HepG2 (cell line): Measurements from ENCODE around the gene VPS54. TPM values are rescaled to one million over a fixed set of nuclear protein-coding genes. Genes with fewer than 3 reads are reported as not detected.
A peak's percentile ranks its signal among the peaks of the same experiment; 100 is the strongest.

Experiments
- ATAC-seq: fragments of 200-7000 bp; cut with Tn5 transposase; 3 replicates; pipeline ENCODE4 v1.9.1; 2020; ENCODE audit warnings: mild to moderate bottlenecking, moderate library complexity
- BruUV-seq: library from RNA; stranded (reverse); fragments of 400-500 nt; replicated peaks from 2 replicates; lab custom pipeline; 2021; lab: Mats Ljungman, UMichigan
- CTCF ChIA-PET: fragments of 300-600 bp; formaldehyde crosslinking; extraction: SDS; loops from one replicate; lab custom pipeline; 2021; ENCODE audit warnings: low total read pairs, inconsistent platforms, low intra/inter-chr PET ratio; lab: Yijun Ruan, JAX
- POLR2A ChIA-PET: fragments of 350-600 bp; sonication (Branson Sonifier 250); formaldehyde crosslinking; loops from one replicate; lab custom pipeline; 2020; ENCODE audit warnings: antibody characterized with exemption, inconsistent platforms; lab: Yijun Ruan, JAX
- DNase-seq: peaks from one replicate; pipeline ENCODE4 v3.0.0-alpha.2; 2015; ENCODE audit warnings: low spot score
- FAIRE-seq: peaks from 3 replicates; lab custom pipeline; 2011; peaks lifted over from hg19 to GRCh38; lab: Jason Lieb, UNC
- H2AFZ ChIP-seq: one replicate; pipeline ENCODE4 v1.6.1; 2011; ENCODE audit warnings: low read length, inconsistent platforms
- H3K27ac ChIP-seq: fragments of 300-600 bp; 3 replicates; pipeline ENCODE4 v1.8.0; 2011; ENCODE audit warnings: mixed run types, mild to moderate bottlenecking, mixed read lengths, low read length, inconsistent platforms; ENCODE audit not compliant: insufficient read depth; ENCODE audit errors: extremely low read length
- H3K27me3 ChIP-seq, 2 experiments: fragments of 200-600 bp in 1 of 2; 2 replicates in 1 of 2; 3 replicates in 1 of 2; pipeline versions ENCODE4 v1.6.0 to v1.8.0; 2011; ENCODE audit warnings: low read length in 2 of 2, mild to moderate bottlenecking in 2 of 2, moderate library complexity in 2 of 2, inconsistent platforms in 1 of 2; ENCODE audit not compliant: insufficient read depth in 2 of 2, control insufficient read depth in 1 of 2
- H3K36me3 ChIP-seq, 2 experiments: fragments of 200-600 bp in 1 of 2; replicated peaks in 1 of 2; 2 replicates in 1 of 2; 3 replicates in 1 of 2; pipeline versions ENCODE4 v1.5.1 to v1.8.0; 2011; ENCODE audit warnings: low read length in 2 of 2, inconsistent platforms in 1 of 2; ENCODE audit not compliant: insufficient read depth in 2 of 2, control insufficient read depth in 1 of 2
- H3K4me1 ChIP-seq: 2 replicates; pipeline ENCODE4 v1.5.1; 2012; ENCODE audit warnings: low read length, inconsistent platforms; ENCODE audit not compliant: insufficient read depth
- H3K4me2 ChIP-seq: 2 replicates; pipeline ENCODE4 v1.6.0; 2011; ENCODE audit warnings: low read depth, low read length, inconsistent platforms
- H3K4me3 ChIP-seq, 3 experiments: fragments of 200-600 bp in 1 of 3; sonication (generic), shearing (Covaris generic) in 1 of 3; replicated peaks in 1 of 3; 2 replicates each; pipeline ENCODE4 v1.5.1; 2011 to 2016; ENCODE audit warnings: low read length in 3 of 3, inconsistent platforms in 2 of 3, low read depth in 2 of 3, mild to moderate bottlenecking in 2 of 3, control low read depth in 1 of 3, mixed read lengths in 1 of 3; ENCODE audit not compliant: insufficient read depth in 1 of 3
- H3K79me2 ChIP-seq: one replicate; pipeline ENCODE4 v1.6.1; 2011; ENCODE audit warnings: low read length, inconsistent platforms; ENCODE audit not compliant: insufficient read depth
- H3K9ac ChIP-seq: 2 replicates; pipeline ENCODE4 v1.6.0; 2011; ENCODE audit warnings: mild to moderate bottlenecking, low read depth, low read length, inconsistent platforms; ENCODE audit not compliant: insufficient read depth
- H3K9me3 ChIP-seq: 2 replicates; pipeline ENCODE4 v1.5.1; 2012; ENCODE audit warnings: mild to moderate bottlenecking, low read length
- H4K20me1 ChIP-seq: 2 replicates; pipeline ENCODE4 v1.6.0; 2011; ENCODE audit warnings: inconsistent platforms, mild to moderate bottlenecking, low read length, moderate library complexity; ENCODE audit not compliant: insufficient read depth
- ARNTL ChIP-seq: sonication (generic); formaldehyde crosslinking; IDR thresholded peaks from 2 replicates; pipeline ENCODE4 v1.4.0; 2020; ENCODE audit warnings: mild to moderate bottlenecking, missing genetic modification reagents
- ELF3 ChIP-seq: IDR thresholded peaks from 2 replicates; pipeline ENCODE4 v1.6.1; 2016; ENCODE audit warnings: missing genetic modification reagents, missing compliant biosample characterization
- KAT8 ChIP-seq: IDR thresholded peaks from 2 replicates; pipeline ENCODE4 v1.6.1; 2016; ENCODE audit warnings: missing genetic modification reagents, missing compliant biosample characterization
- PAF1 ChIP-seq: IDR thresholded peaks from 2 replicates; pipeline ENCODE4 v1.6.1; 2016; ENCODE audit warnings: missing genetic modification reagents, missing compliant biosample characterization
- PCBP1 ChIP-seq: fragments of 200-400 bp; formaldehyde crosslinking; IDR thresholded peaks from 2 replicates; pipeline ENCODE4 v1.6.1; 2017; ENCODE audit warnings: mild to moderate bottlenecking, low read depth, low read length, borderline replicate concordance
- RBFOX2 ChIP-seq: fragments of 200-400 bp; formaldehyde crosslinking; IDR thresholded peaks from 2 replicates; pipeline ENCODE4 v1.6.1; 2017; ENCODE audit warnings: low read depth, mild to moderate bottlenecking, low read length
- RNF2 ChIP-seq: fragments of 450-650 bp; conservative IDR thresholded peaks from 2 replicates; pipeline ENCODE4 v1.6.1; 2016; ENCODE audit warnings: low read depth
- SNRNP70 ChIP-seq: fragments of 200-400 bp; formaldehyde crosslinking; IDR thresholded peaks from 2 replicates; pipeline ENCODE4 v1.6.1; 2017; ENCODE audit warnings: mild to moderate bottlenecking, low read depth, low read length, moderate library complexity
- SRSF1 ChIP-seq: fragments of 200-400 bp; formaldehyde crosslinking; optimal IDR thresholded peaks from 2 replicates; pipeline ENCODE3; 2017; ENCODE audit warnings: mild to moderate bottlenecking, low read depth, low read length, moderate library complexity
- STAG1 ChIP-seq: sonication (generic); formaldehyde crosslinking; IDR thresholded peaks from 2 replicates; pipeline ENCODE4 v1.4.0; 2020; ENCODE audit warnings: missing genetic modification reagents
- ZMYM4 ChIP-seq: sonication (generic); formaldehyde crosslinking; IDR thresholded peaks from 2 replicates; pipeline ENCODE4 v1.8.1; 2023; ENCODE audit warnings: mild to moderate bottlenecking, missing genetic modification reagents
- ZNF766 ChIP-seq: sonication (generic); formaldehyde crosslinking; IDR thresholded peaks from 2 replicates; pipeline ENCODE4 v1.5.0; 2020; ENCODE audit warnings: missing genetic modification reagents, borderline replicate concordance
- ZSCAN31 ChIP-seq: sonication (generic); formaldehyde crosslinking; IDR thresholded peaks from 2 replicates; pipeline ENCODE4 v1.5.0; 2020; ENCODE audit warnings: low read depth, mild to moderate bottlenecking, missing genetic modification reagents
- WGBS: methylation state at CpG from one replicate; pipeline ENCODE4 v1.1.6; 2017; ENCODE audit warnings: low lambda C conversion rate; 5-methylcytosine and 5-hydroxymethylcytosine counted together
- in situ Hi-C: cut with HindIII; loops from 2 replicates; pipeline ENCODE4 v1.10.0; 2017; ENCODE audit warnings: low pct_unique_long_range_greater_than_20kb; ENCODE audit not compliant: extremely low pct_ligation_motif_present
- intact Hi-C: fragments of 100-400 bp; cut with micrococcal nuclease; formaldehyde crosslinking; loops from one replicate; pipeline ENCODE4 v1.10.0; 2022; ENCODE audit not compliant: unreplicated experiment
- polyA plus RNA-seq, 8 experiments: library from polyadenylated mRNA; depleted of rRNA in 3 of 8; stranded (reverse) in 7 of 8; unstranded in 1 of 8; fragments of >200 nt; fragmentation: Illumina TruSeq in 4 of 8; extraction: Trizol in 4 of 8; gene quantifications; 2 replicates each; pipeline versions ENCODE4 v1.2.1 to v1.2.3, GENCODE V29; 2011 to 2016; ENCODE audit warnings: low read depth in 4 of 8, missing spikeins in 1 of 8, mixed read lengths in 1 of 8; ENCODE audit not compliant: insufficient read depth in 1 of 8
- total RNA-seq, 5 experiments: library from RNA; depleted of rRNA; stranded (reverse); fragments of >200 nt; fragmentation: Illumina TruSeq; extraction: Trizol; gene quantifications; 2 replicates each; pipeline ENCODE4 v1.2.3, GENCODE V29; 2016; ENCODE audit warnings: low read depth in 1 of 5
- TF ChIP-seq, protein P1 (sequence below): sonication (generic); formaldehyde crosslinking; IDR thresholded peaks from 2 replicates; pipeline ENCODE4 v1.8.1; 2023; ENCODE audit warnings: mild to moderate bottlenecking, inconsistent platforms, moderate library complexity, missing genetic modification reagents, borderline replicate concordance
- TF ChIP-seq, protein P2 (sequence below): sonication (generic); formaldehyde crosslinking; IDR thresholded peaks from 2 replicates; pipeline ENCODE4 v1.5.0; 2020; ENCODE audit warnings: missing genetic modification reagents
- TF ChIP-seq, protein P3 (sequence below): sonication (generic); formaldehyde crosslinking; conservative IDR thresholded peaks from 2 replicates; pipeline ENCODE4 v1.4.0; 2020; ENCODE audit warnings: missing genetic modification reagents

The VPS54 gene
- total and polyA plus RNA-seq, 2 of the 13 experiments (the other 11 are each of a cell fraction or from before 2014, with no cell fraction given), result 64.7 to 77.5 TPM

DNA sequence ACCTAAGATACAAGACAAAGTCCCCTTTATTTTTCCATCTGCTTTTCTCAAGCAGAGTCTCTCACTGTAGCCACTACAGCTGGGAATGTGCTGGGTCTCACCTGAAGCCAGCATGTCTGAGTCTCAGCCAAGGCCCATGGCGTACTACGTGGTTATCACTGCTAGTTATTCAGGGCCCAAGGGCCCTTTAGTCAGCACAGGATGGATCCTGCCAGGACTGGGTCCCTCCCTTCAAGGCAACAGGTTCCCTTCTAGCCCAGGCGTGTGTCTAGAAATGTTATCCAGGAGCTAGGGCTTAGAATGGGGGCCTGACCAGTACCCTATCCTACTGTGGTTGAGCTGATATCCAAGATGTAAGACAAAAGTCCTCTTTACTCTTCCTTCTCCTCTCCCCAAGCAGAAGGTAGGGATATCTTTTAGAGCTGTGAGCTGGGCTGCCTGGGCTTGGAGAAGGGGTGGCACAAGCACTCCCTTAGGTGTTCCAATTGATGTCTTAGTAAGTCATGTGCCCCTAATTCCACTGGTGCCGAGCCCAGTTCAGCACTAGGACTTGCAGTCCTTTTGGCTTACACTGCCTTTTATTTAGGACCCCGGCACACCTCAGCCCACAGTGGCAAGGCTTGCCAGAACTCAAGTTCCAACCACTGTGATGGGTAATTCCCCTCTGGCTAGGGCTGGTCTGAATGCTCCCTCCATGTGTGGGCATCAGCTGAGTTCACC is 17.7 kb downstream of the VPS54 start (continued):
- TF ChIP-seq KAT8 (CRISPR knock-in tag), result no peak
- TF ChIP-seq ZMYM4 (CRISPR knock-in tag), result 0 out of 2 replicates have a peak, but pooled peaks have one; percentile 18
- 0 out of 2 replicates have a peak, but pooled peaks have one; percentile 11 for TF ChIP-seq ZSCAN31 (CRISPR knock-in tag)

DNA sequence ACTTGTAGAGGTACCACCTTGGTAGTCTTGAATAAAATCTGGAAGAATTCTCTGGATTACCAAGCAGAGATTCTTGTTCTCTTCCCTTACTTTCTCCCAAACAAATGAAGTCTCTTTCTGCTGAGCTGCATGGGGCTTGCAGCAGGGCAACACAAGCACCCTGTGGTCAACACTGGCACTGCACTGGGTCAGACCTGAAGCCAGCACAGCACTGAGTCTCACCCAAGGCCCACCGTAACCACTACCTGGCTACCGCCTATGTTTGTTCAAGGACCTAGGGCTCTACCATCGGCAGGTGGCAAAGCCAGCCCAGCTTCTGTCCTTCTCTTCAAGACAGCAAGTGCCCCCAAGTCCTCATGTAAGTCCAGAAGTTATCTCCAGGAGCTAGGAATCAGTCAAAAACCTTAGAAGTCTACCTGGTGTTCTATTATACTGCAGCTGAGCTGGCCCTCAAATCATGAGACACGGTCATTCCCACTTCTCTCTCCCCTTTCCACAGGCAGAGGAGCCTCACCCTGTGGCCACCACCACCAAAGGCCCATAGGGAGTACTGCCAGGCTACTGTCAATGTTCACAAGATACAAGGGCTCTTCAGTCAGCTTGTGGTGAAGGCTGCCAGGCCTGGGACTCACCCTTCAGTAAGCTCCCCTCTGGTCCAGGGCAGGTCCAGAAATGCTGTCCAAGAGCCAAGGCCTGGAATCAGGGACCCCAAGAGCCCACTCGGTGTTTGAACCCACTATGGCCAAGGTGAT is 18.4 kb downstream of the VPS54 start:
- no peak overlapping the region for H3K4me3 ChIP-seq
- peaks cover 96% of the 10 kb centered on the region for H3K79me2 ChIP-seq
- BruUV-seq, result no TSS peak
- H3K36me3 ChIP-seq, result peaks cover 7 to 45% of the 10 kb centered on the region in 2 experiments
- H4K20me1 ChIP-seq, result peaks cover 12% of the 10 kb centered on the region; the same call in 1 of the 2 replicates
- H2AFZ ChIP-seq, result no peak overlapping the region
- ATAC-seq (peak; percentile 99), FAIRE-seq (no peak), DNase-seq (no peak)
- ChIA-PET POLR2A (interaction anchor here (1.2 to 2.2 kb wide), 9 partner anchors 8 to 160 kb away, joined by 3 to 13 read pairs (median 8); partner anchors contain the start of gene UGP2), CTCF (no interaction called here)
- in situ Hi-C loops, result no loop called here
- no peak overlapping the region for H3K9ac ChIP-seq
- H3K27ac ChIP-seq, result peak overlapping the region; percentile 40
- peaks cover 17% of the 10 kb centered on the region for H3K9me3 ChIP-seq
- WGBS, result 83% methylated on average over 5 of the region's 5 CpGs
- H3K4me1 ChIP-seq, result peaks cover 61% of the 10 kb centered on the region
- H3K27me3 ChIP-seq, result no peaks in the 10 kb centered on the region
- intact Hi-C loops, result no loop called here
- no peak overlapping the region for H3K4me2 ChIP-seq
- TF ChIP-seq PAF1 (CRISPR knock-in tag), result no peak
- 0 out of 2 replicates have a peak, but pooled peaks have one; percentile 18 for TF ChIP-seq ELF3 (CRISPR knock-in tag)
- TF ChIP-seq SRSF1, result no peak
- TF ChIP-seq PCBP1, result no peak
- peak; percentile 51 for TF ChIP-seq STAG1 (CRISPR knock-in tag)
- TF ChIP-seq ARNTL (CRISPR knock-in tag), result no peak
- TF ChIP-seq, protein P1, sequence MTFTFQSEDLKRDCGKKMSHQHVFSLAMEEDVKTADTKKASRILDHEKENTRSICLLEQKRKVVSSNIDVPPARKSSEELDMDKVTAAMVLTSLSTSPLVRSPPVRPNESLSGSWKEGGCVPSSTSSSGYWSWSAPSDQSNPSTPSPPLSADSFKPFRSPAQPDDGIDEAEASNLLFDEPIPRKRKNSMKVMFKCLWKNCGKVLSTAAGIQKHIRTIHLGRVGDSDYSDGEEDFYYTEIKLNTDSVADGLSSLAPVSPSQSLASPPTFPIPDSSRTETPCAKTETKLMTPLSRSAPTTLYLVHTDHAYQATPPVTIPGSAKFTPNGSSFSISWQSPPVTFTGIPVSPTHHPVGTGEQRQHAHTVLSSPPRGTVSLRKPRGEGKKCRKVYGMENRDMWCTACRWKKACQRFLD, result no peak
- TF ChIP-seq ZNF766, result no peak
- TF ChIP-seq, protein P2, sequence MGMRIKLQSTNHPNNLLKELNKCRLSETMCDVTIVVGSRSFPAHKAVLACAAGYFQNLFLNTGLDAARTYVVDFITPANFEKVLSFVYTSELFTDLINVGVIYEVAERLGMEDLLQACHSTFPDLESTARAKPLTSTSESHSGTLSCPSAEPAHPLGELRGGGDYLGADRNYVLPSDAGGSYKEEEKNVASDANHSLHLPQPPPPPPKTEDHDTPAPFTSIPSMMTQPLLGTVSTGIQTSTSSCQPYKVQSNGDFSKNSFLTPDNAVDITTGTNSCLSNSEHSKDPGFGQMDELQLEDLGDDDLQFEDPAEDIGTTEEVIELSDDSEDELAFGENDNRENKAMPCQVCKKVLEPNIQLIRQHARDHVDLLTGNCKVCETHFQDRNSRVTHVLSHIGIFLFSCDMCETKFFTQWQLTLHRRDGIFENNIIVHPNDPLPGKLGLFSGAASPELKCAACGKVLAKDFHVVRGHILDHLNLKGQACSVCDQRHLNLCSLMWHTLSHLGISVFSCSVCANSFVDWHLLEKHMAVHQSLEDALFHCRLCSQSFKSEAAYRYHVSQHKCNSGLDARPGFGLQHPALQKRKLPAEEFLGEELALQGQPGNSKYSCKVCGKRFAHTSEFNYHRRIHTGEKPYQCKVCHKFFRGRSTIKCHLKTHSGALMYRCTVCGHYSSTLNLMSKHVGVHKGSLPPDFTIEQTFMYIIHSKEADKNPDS (CRISPR knock-in tag), result no peak
- TF ChIP-seq RNF2, result no peak
- TF ChIP-seq, protein P3, sequence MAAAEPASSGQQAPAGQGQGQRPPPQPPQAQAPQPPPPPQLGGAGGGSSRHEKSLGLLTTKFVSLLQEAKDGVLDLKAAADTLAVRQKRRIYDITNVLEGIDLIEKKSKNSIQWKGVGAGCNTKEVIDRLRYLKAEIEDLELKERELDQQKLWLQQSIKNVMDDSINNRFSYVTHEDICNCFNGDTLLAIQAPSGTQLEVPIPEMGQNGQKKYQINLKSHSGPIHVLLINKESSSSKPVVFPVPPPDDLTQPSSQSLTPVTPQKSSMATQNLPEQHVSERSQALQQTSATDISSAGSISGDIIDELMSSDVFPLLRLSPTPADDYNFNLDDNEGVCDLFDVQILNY (CRISPR knock-in tag), result no peak
- no peak for TF ChIP-seq SNRNP70
- no peak for TF ChIP-seq RBFOX2
